ENCODE results near the gene THBS4.

THBS4 gene

GRCh38 chr5:80128141-80128540 is 93.0 kb downstream of the THBS4 start:
- TF ChIP-seq, protein P1, sequence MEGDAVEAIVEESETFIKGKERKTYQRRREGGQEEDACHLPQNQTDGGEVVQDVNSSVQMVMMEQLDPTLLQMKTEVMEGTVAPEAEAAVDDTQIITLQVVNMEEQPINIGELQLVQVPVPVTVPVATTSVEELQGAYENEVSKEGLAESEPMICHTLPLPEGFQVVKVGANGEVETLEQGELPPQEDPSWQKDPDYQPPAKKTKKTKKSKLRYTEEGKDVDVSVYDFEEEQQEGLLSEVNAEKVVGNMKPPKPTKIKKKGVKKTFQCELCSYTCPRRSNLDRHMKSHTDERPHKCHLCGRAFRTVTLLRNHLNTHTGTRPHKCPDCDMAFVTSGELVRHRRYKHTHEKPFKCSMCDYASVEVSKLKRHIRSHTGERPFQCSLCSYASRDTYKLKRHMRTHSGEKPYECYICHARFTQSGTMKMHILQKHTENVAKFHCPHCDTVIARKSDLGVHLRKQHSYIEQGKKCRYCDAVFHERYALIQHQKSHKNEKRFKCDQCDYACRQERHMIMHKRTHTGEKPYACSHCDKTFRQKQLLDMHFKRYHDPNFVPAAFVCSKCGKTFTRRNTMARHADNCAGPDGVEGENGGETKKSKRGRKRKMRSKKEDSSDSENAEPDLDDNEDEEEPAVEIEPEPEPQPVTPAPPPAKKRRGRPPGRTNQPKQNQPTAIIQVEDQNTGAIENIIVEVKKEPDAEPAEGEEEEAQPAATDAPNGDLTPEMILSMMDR (conservative IDR thresholded peaks at IDR 0.05) = no peak
- H3K27ac ChIP-seq = no peak overlapping the region

DNA sequence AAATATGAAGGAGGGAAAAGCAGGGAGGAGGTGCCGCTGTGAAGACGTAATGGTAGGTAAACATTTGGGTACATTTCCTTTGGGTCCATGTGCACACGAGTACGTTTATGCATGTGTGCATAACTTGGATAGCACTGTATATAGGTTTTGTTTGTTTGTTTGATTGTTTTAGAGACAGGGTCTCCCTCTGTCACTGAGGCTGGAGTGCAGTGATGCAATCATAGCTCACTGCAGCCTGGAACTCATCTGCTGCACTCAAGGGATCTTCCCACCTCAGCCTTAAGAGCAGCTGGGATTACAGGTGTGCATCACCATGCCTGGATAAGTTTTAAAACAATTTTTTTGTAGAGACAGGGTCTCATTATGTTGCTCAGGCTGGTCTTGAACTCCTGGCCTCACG is 94.0 kb downstream of the THBS4 start:
- no peak overlapping the region for H3K27ac ChIP-seq

More for the DNA sequence above, 94.0 kb downstream of the THBS4 start:
- TF ChIP-seq, protein P1 (conservative IDR thresholded peaks at IDR 0.05) = no peak

Measured in VCaP (cell line).